SW 1271 (cell line): ENCODE measurements around the gene PRELID1.
A peak's percentile ranks its signal among the peaks of the same experiment; 100 is the strongest.
"Not testable (repeated sequence)": the region's sequence is repeated elsewhere in the genome, so short reads cannot be mapped to it uniquely, and the experiment has no call there.

ENCODE experiments used
- DNase-seq, 2 experiments: peaks; one replicate each; lab custom pipeline; 2025; lab: John Stamatoyannopoulos, UW

The PRELID1 gene

DNA sequence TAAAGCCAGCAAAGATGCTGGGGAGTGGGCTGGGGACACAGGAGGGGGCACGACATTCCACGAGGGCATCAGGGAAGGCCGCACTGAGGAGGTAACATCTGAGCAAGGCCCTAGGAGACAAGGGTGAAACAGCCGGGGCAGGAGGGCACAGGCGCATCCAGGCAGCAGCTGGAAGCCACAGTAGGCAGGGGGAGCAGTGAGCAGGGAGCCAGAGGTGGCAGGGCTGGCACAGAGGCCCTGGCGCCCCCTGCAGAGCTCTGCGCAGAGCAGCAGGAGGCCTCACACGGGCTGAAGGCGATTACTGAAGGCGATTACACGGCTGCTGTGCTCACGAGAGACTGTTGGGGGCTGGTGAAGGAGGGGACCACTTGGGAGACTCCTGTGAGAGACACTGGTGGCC lies 32.5 kb downstream of the PRELID1 start:
- DNase-seq = peak in 1 of 2 experiments; percentile 59

DNA sequence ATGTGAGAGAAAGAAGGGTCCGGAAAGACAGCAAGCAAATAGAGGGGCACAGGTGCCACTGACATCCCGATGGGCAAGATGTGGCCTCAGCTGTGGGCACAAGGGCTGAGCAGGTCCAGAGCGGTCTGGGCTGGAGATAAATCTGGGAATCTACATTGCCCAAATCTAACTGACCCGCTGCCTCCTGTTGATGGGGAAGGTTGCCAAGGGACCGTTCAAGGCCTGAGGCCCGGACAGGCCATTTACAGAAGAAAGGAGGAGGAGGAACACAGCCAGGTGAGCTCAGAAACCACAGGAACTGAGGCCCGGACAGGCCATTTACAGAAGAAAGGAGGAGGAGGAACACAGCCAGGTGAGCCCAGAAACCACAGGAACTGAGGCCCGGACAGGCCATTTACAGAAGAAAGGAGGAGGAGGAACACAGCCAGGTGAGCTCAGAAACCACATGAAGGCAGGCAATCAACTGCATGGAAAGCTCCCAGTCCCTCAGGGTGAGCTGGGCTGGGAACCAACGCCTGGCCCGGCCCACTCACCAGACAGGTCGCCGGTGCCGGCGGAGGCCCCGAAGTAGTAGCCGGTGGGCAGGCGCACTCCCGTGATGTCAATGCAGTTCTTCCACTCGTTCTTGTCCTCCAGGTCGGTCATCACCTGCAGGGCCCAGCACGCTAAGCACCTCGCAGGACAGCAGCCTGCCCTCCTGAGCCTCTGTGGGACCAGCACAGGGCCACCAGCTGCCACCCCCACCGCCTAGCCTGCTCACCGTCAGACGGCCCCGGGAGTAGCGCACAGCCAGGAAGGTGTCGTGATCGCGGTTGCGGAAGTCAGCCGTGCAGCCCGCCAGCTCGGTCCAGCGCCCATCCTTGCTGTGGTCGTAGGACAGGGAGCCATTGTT lies 33.2 kb downstream of the PRELID1 start:
- DNase-seq = no peak

DNA sequence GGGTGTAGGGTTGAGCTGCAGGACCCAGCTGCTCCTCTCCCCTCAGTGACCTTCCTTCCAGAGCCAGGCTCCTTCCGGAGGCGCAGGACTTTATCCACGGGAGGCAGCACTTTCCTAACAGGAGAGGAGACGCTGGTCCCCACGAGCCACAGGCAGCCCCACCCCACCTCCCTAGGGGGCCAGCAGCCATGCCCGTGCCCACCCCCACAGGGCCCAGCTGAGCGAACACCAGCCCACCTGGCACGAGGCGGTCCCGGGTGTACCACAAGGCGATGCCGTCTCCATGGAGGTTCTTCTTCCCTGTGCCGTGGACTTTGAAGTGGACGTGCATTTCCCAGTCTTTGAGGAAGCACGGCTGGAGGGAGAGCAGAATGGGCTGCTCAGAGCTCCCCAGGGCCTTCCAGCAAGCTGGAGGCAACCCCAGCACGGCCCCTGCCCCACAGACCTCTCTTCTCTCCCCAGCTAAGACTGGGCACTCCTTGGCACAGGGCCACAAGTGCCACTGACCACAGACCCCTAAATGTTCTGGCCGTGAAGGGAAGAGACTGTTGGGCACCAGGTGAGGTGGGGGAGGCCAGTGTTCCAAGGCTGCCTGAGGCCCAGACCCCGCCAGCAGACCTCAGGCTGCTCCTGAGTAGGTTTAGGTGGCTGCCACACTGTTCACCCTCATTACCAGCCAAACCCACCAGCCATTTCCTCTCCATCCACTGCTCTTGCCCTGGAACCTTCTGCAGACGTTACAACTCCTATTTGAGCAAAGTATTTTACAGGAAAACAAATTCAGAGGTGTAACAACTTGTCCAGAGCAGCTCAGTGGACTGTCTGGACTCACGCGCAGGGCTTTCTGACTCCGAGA lies 34.9 kb downstream of the PRELID1 start:
- no peak for DNase-seq

DNA sequence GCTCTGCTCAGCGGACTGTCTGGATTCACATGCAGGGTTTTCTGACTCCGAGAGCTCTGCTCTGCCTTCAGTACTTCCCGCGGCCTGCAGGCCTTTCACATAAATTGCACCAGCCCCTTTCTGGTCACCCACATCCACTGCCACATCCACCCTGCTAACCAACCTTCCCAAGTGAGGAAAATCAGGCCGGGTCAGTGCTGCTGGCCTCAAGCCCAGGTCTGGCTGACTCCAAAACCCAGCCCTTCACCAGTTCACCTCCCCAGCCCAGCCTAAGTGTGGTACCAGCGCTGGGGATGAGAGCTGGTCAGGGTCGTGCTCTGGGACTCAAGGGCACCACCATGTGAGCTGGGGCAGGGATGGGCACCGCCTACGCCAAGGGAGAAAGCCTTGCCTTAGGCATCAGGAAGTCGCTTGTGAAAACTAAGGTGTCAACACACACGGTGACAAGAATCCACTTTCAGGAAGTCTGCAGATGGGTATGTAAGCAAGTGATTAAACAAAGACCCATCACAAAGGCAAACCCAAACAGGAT lies 35.6 kb downstream of the PRELID1 start:
- DNase-seq = no peak

DNA sequence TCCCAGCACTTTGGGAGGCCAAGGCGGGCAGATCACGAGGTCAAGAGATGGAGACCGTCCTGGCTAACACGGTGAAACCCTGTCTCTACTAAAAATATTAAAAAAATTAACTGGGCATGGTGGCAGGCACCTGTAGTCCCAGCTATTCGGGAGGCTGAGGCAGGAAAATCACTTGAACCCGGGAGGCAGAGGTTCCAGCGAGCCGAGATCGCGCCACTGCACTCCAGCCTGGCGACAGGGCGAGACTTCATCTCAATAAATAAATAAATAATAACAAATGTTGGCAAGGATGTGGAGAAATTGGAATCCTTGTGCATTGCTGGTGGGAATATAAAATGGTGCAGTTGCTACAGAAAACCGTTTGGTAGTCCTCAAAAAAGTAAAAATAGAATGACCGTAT lies 39.4 kb downstream of the PRELID1 start:
- not testable (repeated sequence) for DNase-seq

DNA sequence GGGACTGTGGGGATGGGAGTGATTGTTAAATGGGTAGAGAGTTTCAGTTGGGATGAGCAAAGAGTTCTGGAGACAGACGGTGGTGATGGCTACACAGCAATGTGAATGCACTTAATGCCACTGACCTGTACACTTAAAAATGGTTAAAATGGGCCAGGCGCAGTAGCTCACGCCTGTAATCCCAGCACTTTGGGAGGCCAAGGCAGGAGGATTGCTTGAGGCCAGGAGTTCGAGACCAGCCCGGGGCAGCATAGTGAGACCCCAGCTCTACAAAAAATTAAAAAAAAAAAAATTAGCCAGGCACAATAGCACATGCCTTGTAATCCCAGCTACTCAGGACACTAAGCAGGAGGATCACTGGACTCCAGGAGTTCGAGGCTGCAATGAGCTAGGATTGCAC lies 40.2 kb downstream of the PRELID1 start:
- no peak for DNase-seq

DNA sequence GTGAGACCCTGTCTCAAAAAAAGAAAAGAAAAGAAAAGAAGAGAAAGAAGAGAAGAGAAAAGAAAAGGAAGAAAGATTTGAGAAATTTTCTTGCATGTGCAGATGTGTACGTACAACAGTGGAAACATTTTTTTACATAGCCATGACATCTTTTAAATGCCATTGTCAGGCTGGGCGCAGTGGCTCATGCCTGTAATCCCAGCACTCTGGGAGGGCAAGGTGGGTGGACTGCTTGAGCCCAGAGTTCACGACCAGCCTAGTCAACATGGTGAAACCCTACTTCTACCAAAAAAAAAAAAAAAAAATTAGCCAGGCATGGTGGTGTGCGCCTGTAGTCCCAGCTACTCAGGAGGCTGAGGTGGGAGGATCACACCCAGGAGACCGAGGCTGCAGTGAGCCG lies 41.3 kb downstream of the PRELID1 start:
- no peak for DNase-seq

DNA sequence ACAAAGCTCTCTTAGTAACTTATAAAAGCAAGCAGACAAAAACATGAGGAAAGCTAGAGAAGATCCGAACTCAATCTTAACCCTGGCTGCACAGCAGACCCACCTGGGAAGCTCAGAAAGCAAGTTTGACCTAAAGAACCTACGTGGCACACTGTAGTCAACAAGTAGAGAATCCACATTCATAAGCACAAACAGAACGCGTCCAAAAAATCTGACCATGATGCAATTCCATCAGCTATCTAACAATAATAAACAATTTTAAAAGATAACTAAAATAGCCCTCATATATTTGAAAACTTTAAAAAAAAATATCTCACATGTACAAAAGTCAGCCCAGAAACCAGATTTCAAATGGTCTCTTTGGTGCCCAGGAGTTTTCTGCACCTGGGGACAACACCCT lies 43.2 kb downstream of the PRELID1 start:
- DNase-seq = no peak

DNA sequence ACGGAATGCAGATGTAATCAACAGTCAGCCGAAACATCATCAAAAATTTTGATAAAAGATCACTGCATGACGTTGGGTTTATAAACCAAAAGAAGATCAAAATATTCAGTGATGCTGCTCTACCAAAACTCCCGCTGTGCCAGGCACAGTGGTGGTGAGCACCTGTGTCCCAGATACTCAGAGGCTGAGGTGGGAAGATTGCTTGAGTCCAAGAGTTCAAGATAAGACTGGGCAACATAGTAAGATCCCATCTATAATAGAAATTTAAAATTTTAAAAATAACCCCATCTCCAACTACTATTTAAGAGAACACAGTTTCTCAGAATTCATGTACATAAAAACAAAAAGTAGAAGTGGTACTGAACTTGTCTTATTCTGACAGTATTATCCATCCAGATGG lies 44.1 kb downstream of the PRELID1 start:
- no peak for DNase-seq

DNA sequence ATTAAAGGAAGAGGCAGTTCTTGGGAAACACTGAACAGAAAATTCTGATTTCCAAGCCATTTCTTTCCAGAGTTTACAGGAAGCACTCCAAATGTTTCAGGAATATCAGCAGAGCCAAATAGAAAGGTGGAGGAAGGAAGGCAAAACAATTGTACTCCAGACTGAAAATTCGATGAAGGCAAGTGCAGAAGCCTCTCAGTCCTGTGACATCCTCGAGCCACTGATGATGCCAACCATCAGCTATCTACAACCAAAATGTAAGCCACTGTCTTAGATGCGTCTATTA lies 45.7 kb downstream of the PRELID1 start:
- no peak for DNase-seq

DNA sequence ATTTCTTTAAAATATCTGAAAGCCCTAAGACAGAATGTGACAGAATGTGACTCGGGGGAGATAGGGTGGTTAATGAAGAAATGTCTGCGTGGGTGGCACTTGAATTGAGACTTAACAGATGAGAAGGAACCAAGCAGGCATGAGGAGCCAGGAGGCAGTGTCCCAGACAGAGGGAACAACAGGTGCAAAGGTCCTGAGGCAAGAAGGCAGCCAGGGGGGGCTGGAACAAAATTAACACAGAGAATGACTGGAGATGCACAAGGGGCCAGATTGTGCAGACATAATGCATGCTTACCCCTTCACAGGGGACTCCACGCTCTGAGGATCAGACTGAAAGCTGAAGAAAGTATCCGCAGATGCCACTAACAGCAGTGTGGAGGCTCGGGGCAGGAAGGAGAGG lies 46.2 kb downstream of the PRELID1 start:
- no peak for DNase-seq

DNA sequence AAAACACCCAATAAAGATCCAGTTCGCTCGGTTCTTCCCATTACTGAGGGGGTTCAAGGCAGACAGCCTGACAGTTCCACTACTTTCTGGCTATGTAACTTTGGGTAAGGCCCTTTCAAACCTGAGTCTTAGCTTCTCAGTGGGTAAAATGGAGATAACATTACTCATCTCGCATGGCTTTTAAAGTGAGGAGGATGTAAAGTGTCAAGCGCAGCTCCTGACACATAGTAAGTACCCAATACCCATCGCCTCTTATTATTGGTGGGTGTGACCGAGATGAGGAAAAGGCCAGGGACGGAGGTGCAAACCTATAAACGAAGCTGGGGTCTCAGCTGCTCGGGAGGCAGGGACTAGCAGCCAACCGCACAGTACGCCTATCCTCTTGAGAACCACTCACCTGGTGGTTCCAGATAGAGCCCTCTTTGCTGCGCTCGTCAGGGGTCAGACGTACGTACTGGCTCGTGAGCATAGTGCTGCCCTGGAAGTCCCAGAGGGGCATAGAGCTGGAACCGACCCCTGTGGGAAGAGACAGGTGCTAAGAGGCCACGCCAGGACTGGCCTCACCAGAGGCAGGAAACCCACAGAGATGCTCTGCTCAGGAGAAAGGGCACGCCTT lies 47.3 kb downstream of the PRELID1 start:
- no peak for DNase-seq

DNA sequence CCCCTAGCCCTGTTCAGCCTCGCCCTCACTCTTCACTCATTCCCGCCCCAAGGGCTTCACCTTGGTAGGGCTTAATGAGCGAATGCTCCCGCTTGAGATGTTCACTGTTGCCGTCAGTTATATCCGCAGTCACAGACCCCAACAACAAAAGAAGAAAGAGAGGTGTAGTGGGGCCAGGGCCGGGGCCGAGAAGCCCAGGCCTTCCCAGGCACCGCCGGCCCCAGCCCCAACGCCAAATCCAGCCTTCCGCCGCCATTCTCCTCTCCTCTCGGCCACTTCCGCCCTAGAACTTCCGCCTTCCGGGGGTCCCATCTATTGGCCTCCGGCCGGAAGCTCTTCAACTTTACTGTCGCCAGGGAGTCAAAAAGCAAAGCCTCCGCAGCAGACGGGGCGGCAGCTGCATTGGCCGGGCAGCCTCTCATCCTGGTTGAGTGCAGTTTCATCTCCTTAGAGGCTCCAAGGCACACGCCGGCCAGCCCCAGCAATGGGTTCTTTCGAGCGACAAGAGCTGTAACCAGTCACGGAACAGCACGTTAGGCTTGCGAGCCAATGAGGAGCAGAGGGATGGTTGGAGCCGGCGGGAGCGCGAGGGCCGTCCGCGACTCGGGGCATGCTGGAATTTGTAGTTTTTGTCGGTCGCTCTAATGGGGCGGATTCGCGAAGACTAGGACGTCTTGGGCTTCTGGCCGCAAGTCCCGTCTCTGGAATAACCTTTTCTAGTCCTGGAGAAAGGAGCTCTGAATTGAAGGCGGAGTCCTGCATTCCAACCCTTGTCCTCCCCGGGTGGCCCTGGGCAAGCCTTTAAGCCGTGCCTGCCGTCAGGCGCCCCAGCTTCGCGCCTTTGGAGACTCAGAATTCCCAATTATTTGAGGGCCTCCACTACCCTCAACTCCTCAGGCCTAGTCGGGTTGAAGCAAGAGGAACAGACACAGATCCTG lies 48.1 kb downstream of the PRELID1 start, which contains the start of gene LMAN2:
Gene LMAN2, minus strand, starts transcription at position 277 of the 938 bp plus-strand sequence. Its CDS starts 21 bp downstream, at position 256.
- DNase-seq = peak; percentile 89 to 97

DNA sequence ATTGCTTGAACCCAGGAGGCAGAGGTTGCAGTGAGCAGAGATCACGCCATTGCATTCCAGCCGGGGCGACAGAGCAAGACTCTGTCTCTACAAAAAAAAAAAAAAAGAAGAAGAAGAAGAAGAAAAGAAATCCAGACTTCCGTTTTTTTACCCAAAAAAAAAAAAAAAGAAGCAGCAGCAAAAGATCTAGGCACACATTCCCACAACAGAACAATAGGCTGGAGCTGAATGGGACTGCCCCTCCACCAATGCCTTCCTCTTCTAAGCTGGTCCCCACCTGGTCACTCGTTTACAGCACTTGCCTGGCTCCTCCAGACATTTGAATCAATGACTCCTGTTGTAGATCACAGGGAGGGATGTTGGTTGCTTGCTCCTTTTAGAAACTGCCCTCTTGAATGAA lies 49.5 kb downstream of the PRELID1 start:
- no peak for DNase-seq

DNA sequence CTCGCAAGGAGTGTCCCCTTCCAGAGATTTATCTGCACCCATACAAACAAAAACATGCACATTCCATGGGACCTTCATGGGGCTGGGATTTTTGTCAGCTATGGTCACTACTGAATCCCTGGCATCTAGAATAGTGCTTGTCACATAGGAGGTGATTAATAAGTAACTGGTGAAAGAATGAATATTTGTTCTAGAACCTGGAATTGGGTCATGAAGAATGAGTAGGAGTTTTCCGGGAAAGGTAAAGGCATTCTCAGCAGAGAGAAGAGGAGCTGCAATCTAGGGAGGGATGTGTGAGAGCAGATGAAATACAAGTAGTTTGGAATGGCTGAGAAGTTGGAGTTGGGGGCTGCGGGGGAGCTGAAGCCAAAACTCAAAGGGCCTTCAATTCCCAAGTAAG lies 50.7 kb downstream of the PRELID1 start:
- no peak for DNase-seq

DNA sequence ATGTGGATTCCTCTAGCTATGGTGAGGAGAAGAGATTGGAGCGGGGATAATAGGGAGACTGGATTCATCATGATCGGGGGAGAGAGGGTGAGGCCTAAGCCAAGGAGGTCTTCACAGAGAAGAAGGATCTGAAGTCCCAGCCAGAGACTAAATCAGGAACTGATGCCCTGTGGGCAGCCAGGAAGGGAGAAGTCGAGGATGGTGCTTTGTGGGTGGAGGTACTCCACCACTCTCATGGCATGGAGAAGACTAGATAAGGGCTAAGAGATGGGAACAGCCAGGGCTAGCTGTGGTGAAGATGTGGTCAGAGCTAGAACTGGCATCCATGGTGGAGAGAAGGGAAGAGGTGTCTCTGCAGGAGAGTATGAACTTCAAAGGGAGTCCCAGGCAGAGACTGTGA lies 51.1 kb downstream of the PRELID1 start:
- no peak for DNase-seq

DNA sequence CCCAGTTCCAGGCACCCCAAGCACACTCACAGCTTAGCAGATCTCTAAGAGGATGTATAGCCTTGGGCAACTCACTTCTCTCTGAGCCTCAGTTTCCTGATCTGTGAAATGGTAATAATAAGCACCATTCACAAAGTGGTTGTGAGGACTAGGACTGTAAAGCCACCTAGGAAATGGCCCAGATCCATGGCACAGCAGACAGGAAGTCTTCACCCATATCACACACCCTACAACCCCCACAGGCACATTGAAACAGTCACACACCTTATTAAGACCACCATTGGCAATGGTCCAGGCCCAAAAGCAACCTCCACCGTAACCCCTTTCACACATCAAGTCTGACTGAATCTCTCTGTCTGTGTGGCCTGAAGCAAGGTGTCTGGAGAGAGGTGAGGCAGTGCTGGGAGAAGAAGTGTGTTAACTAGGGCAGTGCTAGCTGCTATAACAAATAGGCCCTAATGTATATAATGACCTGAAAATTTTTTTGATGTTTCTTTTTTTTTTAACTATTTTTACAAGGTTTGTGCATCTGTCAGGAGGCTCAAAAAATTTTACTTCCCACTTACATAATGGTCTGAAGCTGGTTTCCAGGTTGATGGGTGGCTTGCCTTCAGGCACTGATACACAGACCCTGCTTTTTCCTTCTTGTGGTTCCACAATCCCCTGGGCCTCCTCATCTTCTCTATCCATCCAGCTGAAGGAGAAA lies 51.7 kb downstream of the PRELID1 start:
- DNase-seq = no peak

DNA sequence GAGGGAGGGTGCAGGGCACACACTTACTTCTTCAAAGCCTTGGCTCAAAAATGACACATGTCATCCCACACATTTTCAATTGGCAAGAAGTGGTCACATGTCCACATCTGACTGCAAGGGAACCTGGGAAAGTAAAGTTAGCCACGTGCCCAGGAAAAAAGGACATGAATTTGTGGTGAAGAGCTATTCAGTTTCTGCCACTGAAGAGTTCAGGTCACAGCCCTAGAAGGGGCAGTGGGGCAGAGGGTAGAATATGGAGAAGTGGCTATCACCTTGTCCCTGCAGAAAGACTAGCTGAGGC lies 52.2 kb downstream of the PRELID1 start:
- no peak for DNase-seq
